ENCODE data around the gene TMEM267.

TMEM267 gene

DNA sequence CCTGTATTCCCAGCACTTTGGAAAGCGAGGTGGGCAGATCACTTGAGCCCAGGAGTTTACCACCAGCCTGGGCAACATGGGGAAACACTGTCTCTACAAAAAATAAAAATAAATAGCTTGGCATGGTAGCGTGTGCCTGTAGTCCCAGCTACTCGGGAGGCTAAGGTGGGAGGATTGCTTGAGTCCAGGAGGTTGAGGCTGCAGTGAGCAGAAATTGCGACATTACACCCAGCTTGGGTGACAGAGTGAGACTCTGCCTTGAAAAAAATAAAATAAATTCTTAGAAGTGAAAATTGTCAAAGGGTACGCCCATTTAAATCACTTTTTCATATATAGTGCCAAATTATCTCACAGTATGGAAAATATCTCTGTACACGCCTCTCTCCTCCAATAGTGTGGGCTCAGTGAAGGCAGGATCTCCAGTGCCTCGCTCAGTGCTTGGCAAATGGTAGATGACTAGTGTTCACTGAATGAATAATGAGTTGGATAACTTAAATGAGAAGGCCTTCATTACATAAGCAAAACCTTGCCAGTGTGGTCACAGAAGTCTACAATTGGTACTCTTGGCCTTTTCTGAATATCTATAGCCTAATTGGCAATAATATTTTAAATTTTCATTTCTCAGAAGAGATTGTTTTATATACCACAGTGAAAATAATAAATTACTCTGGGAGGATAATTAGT, 62.1 kb downstream of the TMEM267 start:
- Histone ChIP-seq H3K4me1 (ENCODE audit: control insufficient read depth, insufficient read depth, low read length, unreplicated experiment) (peaks cover 32% of the 10 kb centered on the region), H2AFZ (ENCODE audit: low read length, unreplicated experiment) (peak overlapping the region; percentile 34), H3K36me3 (ENCODE audit: insufficient read depth, low read length) (no peaks in the 10 kb centered on the region), H3K27me3 (ENCODE audit: insufficient read depth, low read length) (no peaks in the 10 kb centered on the region), H3K4me3 (ENCODE audit: low read depth, low read length) (peak overlapping the region; percentile 23; the same call in 1 of the 2 replicates), H3K79me2 (ENCODE audit: control insufficient read depth, insufficient read depth, low read length, unreplicated experiment) (no peaks in the 10 kb centered on the region), H3K27ac (ENCODE audit: low read depth, low read length) (peak overlapping the region; percentile 50)

DNA sequence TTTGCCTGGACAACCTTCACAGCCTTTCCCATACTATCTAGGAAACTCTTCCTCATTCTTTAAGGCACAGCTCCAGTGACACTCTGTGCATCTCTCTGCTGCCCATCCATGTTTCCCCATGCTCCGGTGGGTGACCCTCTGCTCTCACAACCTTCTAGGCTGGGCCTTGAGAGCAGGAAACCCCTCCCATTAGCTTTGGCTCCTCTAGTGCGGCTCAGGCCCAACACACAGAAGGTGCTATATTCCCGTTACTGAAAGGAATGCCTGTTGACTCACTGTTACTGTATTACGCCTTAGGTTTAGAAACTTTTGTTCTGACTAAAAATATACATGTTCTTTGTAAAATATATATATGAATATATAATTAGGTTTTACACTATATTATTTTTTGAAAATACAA, 63.4 kb downstream of the TMEM267 start:
- no peak overlapping the region for H3K27ac ChIP-seq (ENCODE audit: low read depth, low read length)
- no peaks in the 10 kb centered on the region for H3K36me3 ChIP-seq (ENCODE audit: insufficient read depth, low read length)
- no peaks in the 10 kb centered on the region for H3K27me3 ChIP-seq (ENCODE audit: insufficient read depth, low read length)
- no peaks in the 10 kb centered on the region for H3K79me2 ChIP-seq (ENCODE audit: control insufficient read depth, insufficient read depth, low read length, unreplicated experiment)
- H3K4me1 ChIP-seq (ENCODE audit: control insufficient read depth, insufficient read depth, low read length, unreplicated experiment), result peaks cover 19% of the 10 kb centered on the region
- H2AFZ ChIP-seq (ENCODE audit: low read length, unreplicated experiment), result no peak overlapping the region
- H3K4me3 ChIP-seq (ENCODE audit: low read depth, low read length), result no peak overlapping the region

DNA sequence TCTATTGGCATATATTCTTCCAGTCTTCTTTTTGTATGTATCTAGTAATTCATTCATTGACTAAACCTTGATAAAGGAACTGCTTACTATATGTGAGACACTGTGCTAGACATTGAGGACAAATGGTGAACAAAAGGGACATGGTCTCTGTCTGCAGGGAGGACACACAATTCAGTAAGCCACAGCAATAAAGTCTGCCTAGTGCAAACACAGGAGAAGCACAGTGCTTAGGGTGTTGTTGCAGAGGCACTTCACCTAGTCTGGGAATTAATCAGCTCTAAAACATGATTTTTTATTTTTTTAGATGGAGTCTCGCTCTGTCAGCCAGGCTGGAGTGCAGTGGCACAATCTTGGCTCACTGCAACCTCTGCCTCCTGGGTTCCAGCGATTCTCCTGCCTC, 65.1 kb downstream of the TMEM267 start:
- no peak overlapping the region for H3K27ac ChIP-seq (ENCODE audit: low read depth, low read length)
- H3K36me3 ChIP-seq (ENCODE audit: insufficient read depth, low read length), result no peaks in the 10 kb centered on the region
- no peak overlapping the region for H2AFZ ChIP-seq (ENCODE audit: low read length, unreplicated experiment)
- H3K27me3 ChIP-seq (ENCODE audit: insufficient read depth, low read length), result no peaks in the 10 kb centered on the region
- no peak overlapping the region for H3K4me3 ChIP-seq (ENCODE audit: low read depth, low read length)
- peaks cover 17% of the 10 kb centered on the region for H3K4me1 ChIP-seq (ENCODE audit: control insufficient read depth, insufficient read depth, low read length, unreplicated experiment)
- no peaks in the 10 kb centered on the region for H3K79me2 ChIP-seq (ENCODE audit: control insufficient read depth, insufficient read depth, low read length, unreplicated experiment)

DNA sequence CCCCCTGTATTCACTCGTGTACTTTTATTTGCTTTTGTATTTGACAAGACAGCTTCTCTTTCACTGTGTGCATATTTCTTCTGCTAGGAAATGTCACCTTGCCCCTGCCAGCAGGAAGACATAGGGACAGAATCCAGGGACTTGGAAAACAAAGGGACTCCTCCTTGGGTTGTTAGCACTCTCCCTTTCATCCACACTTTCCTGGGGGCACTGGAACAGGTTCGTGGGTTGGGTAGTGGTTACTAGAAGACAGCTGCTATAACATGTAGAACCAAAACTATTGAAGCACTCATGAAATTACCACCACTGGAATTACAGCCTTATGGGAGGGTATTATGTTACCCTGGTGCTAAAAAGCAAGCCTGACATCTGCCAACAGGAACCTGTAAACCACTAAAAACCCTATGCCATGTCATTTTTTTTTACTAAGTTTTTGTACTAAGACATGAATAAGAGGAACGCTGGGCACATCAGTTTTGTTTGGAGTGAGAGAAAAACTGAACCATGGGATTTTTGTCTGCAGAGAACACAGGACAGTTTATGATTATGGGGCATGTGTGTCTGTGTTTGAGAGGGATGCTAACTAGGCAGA, 66.8 kb downstream of the TMEM267 start:
- Histone ChIP-seq H3K27me3 (ENCODE audit: insufficient read depth, low read length) (no peaks in the 10 kb centered on the region), H3K79me2 (ENCODE audit: control insufficient read depth, insufficient read depth, low read length, unreplicated experiment) (no peaks in the 10 kb centered on the region), H3K36me3 (ENCODE audit: insufficient read depth, low read length) (no peaks in the 10 kb centered on the region), H3K4me1 (ENCODE audit: control insufficient read depth, insufficient read depth, low read length, unreplicated experiment) (peaks cover 5% of the 10 kb centered on the region), H3K4me3 (ENCODE audit: low read depth, low read length) (no peak overlapping the region), H3K27ac (ENCODE audit: low read depth, low read length) (no peak overlapping the region), H2AFZ (ENCODE audit: low read length, unreplicated experiment) (no peak overlapping the region)

DNA sequence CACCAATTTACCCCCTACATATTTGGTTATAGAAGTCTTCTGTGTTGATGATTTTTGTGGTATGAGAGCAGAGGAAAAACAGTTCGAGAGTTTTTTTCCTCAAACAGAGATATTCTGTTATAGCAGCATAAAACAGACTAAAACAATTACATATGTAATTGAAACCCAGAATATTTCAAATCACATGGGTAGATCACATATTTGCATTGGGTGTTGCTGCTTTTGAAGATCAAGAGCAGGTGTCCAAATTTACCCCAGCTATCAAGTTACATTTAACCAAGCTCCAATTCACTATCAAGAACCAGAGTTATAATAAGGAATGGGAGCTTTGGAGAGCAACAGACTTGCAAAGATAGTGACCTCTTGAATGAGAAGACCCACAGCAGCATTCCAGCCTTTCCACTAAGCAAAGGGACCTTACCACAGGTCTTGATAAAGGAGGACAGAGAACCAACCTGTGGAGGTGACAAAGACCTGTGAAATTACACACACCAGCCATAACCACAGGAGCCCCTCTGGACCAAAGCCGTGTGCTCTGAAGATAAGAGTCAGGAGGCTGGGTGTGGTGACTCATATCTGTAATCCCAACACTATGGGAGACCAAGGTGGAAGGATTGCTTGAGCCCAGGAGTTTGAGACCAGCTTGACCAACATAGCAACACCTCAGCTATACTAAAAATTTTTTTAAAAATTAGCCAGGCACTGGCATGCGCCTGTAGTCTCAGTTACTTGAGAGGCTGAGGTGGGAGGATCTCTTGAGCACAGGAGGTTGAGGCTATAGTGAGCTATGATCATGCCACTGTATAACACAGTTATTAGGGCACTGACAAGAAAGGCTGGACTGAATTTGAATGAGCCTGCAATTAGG, 67.5 kb downstream of the TMEM267 start:
- no peaks in the 10 kb centered on the region for H3K27me3 ChIP-seq (ENCODE audit: insufficient read depth, low read length)
- no peak overlapping the region for H2AFZ ChIP-seq (ENCODE audit: low read length, unreplicated experiment)
- no peak overlapping the region for H3K4me3 ChIP-seq (ENCODE audit: low read depth, low read length)
- no peaks in the 10 kb centered on the region for H3K36me3 ChIP-seq (ENCODE audit: insufficient read depth, low read length)
- H3K27ac ChIP-seq (ENCODE audit: low read depth, low read length), result no peak overlapping the region
- no peaks in the 10 kb centered on the region for H3K79me2 ChIP-seq (ENCODE audit: control insufficient read depth, insufficient read depth, low read length, unreplicated experiment)
- H3K4me1 ChIP-seq (ENCODE audit: control insufficient read depth, insufficient read depth, low read length, unreplicated experiment), result no peaks in the 10 kb centered on the region

DNA sequence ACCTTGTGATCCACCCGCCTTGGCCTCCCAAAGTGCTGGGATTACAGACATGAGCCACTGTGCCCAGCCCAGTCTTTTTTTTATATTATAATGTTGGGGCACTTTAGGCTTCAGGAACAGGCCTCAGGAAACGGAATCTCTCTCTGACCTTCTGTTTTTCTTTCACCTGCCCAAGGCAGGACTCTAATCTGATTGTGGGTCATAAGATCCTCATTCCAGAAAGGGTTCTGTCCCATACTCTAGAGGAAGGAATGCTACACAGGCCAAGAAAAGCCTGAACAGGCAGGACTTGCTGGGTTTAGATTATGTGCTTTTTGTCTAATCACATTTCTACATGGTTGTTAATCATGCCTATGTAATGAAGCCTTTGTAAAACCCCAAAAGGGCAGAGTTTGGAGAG, 69.7 kb downstream of the TMEM267 start:
- no peak overlapping the region for H3K27ac ChIP-seq (ENCODE audit: low read depth, low read length)
- H2AFZ ChIP-seq (ENCODE audit: low read length, unreplicated experiment), result no peak overlapping the region
- no peaks in the 10 kb centered on the region for H3K36me3 ChIP-seq (ENCODE audit: insufficient read depth, low read length)
- no peak overlapping the region for H3K4me3 ChIP-seq (ENCODE audit: low read depth, low read length)
- H3K27me3 ChIP-seq (ENCODE audit: insufficient read depth, low read length), result no peaks in the 10 kb centered on the region
- H3K79me2 ChIP-seq (ENCODE audit: control insufficient read depth, insufficient read depth, low read length, unreplicated experiment), result no peaks in the 10 kb centered on the region
- H3K4me1 ChIP-seq (ENCODE audit: control insufficient read depth, insufficient read depth, low read length, unreplicated experiment), result no peaks in the 10 kb centered on the region

DNA sequence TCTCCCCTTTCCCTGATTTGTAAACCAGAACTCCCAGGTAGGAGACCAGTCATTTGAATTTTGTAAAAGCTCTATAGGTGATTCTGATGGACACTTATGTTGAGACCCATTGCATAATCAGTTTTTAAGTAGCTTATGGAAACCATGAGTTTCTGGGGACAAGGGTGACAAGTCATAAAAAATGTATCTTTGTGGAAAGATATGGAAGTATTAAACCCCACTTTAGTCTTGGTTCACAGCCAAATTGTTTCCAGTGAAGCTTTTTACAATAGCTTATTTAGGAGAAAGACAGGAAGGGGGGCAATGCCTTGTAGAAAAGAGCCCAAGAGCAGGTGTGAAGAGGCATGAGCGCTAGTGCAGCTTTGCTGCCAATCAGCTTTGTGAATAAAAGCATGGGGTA, 71.0 kb downstream of the TMEM267 start:
- H3K27ac ChIP-seq (ENCODE audit: low read depth, low read length), result no peak overlapping the region
- H3K4me3 ChIP-seq (ENCODE audit: low read depth, low read length), result no peak overlapping the region
- no peaks in the 10 kb centered on the region for H3K79me2 ChIP-seq (ENCODE audit: control insufficient read depth, insufficient read depth, low read length, unreplicated experiment)
- no peaks in the 10 kb centered on the region for H3K4me1 ChIP-seq (ENCODE audit: control insufficient read depth, insufficient read depth, low read length, unreplicated experiment)
- H2AFZ ChIP-seq (ENCODE audit: low read length, unreplicated experiment), result no peak overlapping the region
- H3K27me3 ChIP-seq (ENCODE audit: insufficient read depth, low read length), result no peaks in the 10 kb centered on the region
- no peaks in the 10 kb centered on the region for H3K36me3 ChIP-seq (ENCODE audit: insufficient read depth, low read length)

DNA sequence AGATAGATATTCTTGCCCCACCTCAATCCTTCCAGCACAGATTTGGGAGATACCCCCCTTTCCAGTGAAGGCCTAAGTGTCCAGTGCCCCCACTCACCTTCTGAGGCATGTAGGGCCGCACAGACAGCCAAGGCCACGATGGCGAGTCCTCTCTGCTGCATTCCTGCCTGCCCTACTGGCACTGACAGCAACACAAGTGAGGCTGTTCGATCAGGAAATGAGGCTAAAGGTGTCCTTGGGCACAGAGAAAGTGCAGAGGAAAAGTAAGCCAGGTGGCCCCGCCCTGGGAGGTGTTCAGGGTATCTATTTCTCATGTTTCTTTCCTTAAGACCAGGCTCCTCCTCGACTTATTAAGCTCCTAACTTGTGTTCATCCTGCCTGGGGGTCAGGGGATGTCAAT, 71.5 kb downstream of the TMEM267 start, which contains the start of gene CCL28:
Gene CCL28, minus strand, starts transcription at position 236 of the 400 bp plus-strand sequence. Its CDS starts 75 bp downstream, at position 161.
- Histone ChIP-seq H3K79me2 (ENCODE audit: control insufficient read depth, insufficient read depth, low read length, unreplicated experiment) (no peaks in the 10 kb centered on the region), H3K27ac (ENCODE audit: low read depth, low read length) (no peak within 1 kb of the TSS), H3K27me3 (ENCODE audit: insufficient read depth, low read length) (no peaks in the 10 kb centered on the region), H3K4me1 (ENCODE audit: control insufficient read depth, insufficient read depth, low read length, unreplicated experiment) (no peaks in the 10 kb centered on the region), H3K36me3 (ENCODE audit: insufficient read depth, low read length) (no peaks in the 10 kb centered on the region), H3K4me3 (ENCODE audit: low read depth, low read length) (no peak within 1 kb of the TSS), H2AFZ (ENCODE audit: low read length, unreplicated experiment) (no peak within 1 kb of the TSS)

DNA sequence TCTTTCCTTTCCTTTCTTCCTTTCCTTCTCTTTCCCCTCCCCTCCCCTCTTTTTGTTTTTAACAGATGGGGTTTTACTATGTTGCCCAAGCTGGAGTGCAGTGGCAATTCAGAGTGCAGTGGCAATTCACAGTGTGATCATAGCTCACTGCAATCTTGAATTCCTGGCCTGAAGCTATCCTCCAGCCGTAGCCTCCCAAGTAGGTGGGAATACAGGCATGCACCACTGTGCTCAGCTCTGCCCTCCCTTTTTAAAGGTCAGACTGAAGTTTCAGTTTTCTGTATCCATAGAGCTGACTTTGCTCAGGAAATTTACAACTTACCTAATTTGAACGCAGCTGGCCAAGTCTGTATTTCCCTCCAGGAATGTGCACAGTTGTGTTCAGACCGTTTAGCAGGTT, 72.2 kb downstream of the TMEM267 start:
- Histone ChIP-seq H2AFZ (ENCODE audit: low read length, unreplicated experiment) (no peak overlapping the region), H3K36me3 (ENCODE audit: insufficient read depth, low read length) (no peaks in the 10 kb centered on the region), H3K4me1 (ENCODE audit: control insufficient read depth, insufficient read depth, low read length, unreplicated experiment) (no peaks in the 10 kb centered on the region), H3K27me3 (ENCODE audit: insufficient read depth, low read length) (no peaks in the 10 kb centered on the region), H3K27ac (ENCODE audit: low read depth, low read length) (no peak overlapping the region), H3K4me3 (ENCODE audit: low read depth, low read length) (no peak overlapping the region), H3K79me2 (ENCODE audit: control insufficient read depth, insufficient read depth, low read length, unreplicated experiment) (no peaks in the 10 kb centered on the region)

DNA sequence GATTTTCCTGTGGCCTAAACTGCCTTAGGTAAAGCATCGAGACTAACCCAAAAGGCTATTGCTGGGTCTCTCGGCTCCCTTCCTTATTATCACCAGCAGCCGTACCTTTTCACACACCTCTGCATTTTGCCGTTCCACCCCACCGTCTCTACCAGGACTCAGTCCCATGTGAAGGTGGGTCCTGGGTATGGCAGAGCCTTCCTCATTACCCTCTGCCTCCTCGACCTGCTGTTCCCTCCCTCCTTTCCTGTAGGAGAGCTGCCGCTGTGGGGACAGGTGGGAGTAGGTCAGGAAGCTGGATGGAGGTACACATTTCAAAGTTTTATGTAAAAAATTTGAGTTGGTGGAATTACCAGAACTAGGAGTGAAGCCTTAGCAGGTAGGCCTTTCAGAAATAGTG, 73.3 kb downstream of the TMEM267 start:
- H3K4me1 ChIP-seq (ENCODE audit: control insufficient read depth, insufficient read depth, low read length, unreplicated experiment), result no peaks in the 10 kb centered on the region
- H2AFZ ChIP-seq (ENCODE audit: low read length, unreplicated experiment), result no peak overlapping the region
- no peak overlapping the region for H3K27ac ChIP-seq (ENCODE audit: low read depth, low read length)

More for the DNA sequence above, 73.3 kb downstream of the TMEM267 start:
- no peak overlapping the region for H3K4me3 ChIP-seq (ENCODE audit: low read depth, low read length)
- no peaks in the 10 kb centered on the region for H3K27me3 ChIP-seq (ENCODE audit: insufficient read depth, low read length)
- no peaks in the 10 kb centered on the region for H3K36me3 ChIP-seq (ENCODE audit: insufficient read depth, low read length)
- H3K79me2 ChIP-seq (ENCODE audit: control insufficient read depth, insufficient read depth, low read length, unreplicated experiment), result no peaks in the 10 kb centered on the region
